Nephron progenitor cell (in vitro differentiated cells): ENCODE data around the gene NR3C2.

Experiments used
- DNase-seq: peaks from one replicate; pipeline ENCODE4 v3.0.0; 2021
- H3K27ac Mint-ChIP-seq: 2 replicates; pipeline ENCODE4 v1.8.0; 2021; ENCODE audit warnings: mild to moderate bottlenecking, moderate library complexity, mixed read lengths
- H3K27me3 Mint-ChIP-seq: 2 replicates; pipeline ENCODE4 v1.8.0; 2021; ENCODE audit warnings: mild to moderate bottlenecking, low read depth, mixed read lengths; ENCODE audit not compliant: poor library complexity
- H3K36me3 Mint-ChIP-seq: 2 replicates; pipeline ENCODE4 v1.8.0; 2021; ENCODE audit warnings: low read depth, mixed read lengths
- H3K4me1 Mint-ChIP-seq: 2 replicates; pipeline ENCODE4 v1.8.0; 2021; ENCODE audit warnings: mixed read lengths
- H3K4me3 Mint-ChIP-seq: 2 replicates; pipeline ENCODE4 v1.8.0; 2021; ENCODE audit warnings: mild to moderate bottlenecking, moderate library complexity, mixed read lengths
- H3K9me3 Mint-ChIP-seq: 2 replicates; pipeline ENCODE4 v1.8.0; 2021; ENCODE audit warnings: mild to moderate bottlenecking, moderate library complexity, mixed read lengths
- CTCF ChIP-seq: fragments of 200-600 bp; sonication (generic); IDR thresholded peaks from 2 replicates; pipeline ENCODE4 v1.5.0; 2021; ENCODE audit warnings: antibody characterized with exemption

The NR3C2 gene

GRCh38 chr4:148289740-148290139 is 152.5 kb downstream of the NR3C2 start:
- no peak overlapping the region for H3K4me3 Mint-ChIP-seq
- no peak for TF ChIP-seq CTCF
- DNase-seq, result no peak
- H3K36me3 Mint-ChIP-seq, result no peaks in the 10 kb centered on the region
- no peaks in the 10 kb centered on the region for H3K9me3 Mint-ChIP-seq
- H3K4me1 Mint-ChIP-seq, result peaks cover 16% of the 10 kb centered on the region
- peak overlapping the region; percentile 89 for H3K27ac Mint-ChIP-seq
- no peaks in the 10 kb centered on the region for H3K27me3 Mint-ChIP-seq

GRCh38 chr4:148288448-148288847 is 153.8 kb downstream of the NR3C2 start:
- no peak for TF ChIP-seq CTCF
- H3K36me3 Mint-ChIP-seq, result no peaks in the 10 kb centered on the region
- DNase-seq, result no peak
- H3K27me3 Mint-ChIP-seq, result no peaks in the 10 kb centered on the region
- peaks cover 27% of the 10 kb centered on the region for H3K4me1 Mint-ChIP-seq
- H3K4me3 Mint-ChIP-seq, result no peak overlapping the region
- no peak overlapping the region for H3K27ac Mint-ChIP-seq
- H3K9me3 Mint-ChIP-seq, result no peaks in the 10 kb centered on the region

- no peak for TF ChIP-seq CTCF
- Mint-ChIP-seq H3K36me3 (no peaks in the 10 kb centered on the region), H3K27ac (no peak overlapping the region), H3K4me1 (peaks cover 36% of the 10 kb centered on the region), H3K9me3 (no peaks in the 10 kb centered on the region), H3K27me3 (no peaks in the 10 kb centered on the region), H3K4me3 (no peak overlapping the region)
- no peak for DNase-seq
Measured at GRCh38 chr4:148287111-148287510, 155.1 kb downstream of the NR3C2 start.

DNA sequence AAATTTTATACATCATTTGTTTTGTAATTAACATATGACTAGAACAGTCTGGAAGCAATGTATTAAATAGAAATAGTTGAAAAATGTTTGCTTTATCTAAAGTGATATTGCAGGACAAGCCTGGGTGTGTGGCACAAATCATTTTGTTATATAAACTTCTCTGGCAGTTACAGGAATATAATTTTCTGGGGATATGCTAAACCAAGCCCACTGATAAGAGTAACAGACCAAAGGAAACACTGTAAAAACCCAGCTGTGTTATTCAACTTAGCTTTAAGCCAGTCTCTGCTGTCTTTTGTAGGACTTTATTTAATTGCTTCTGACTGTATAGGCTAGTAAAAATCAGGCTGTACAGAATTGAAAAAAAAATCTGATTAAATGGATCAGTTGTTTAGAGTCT is 156.2 kb downstream of the NR3C2 start:
- H3K4me1 Mint-ChIP-seq, result peaks cover 36% of the 10 kb centered on the region
- no peak overlapping the region for H3K27ac Mint-ChIP-seq
- no peaks in the 10 kb centered on the region for H3K36me3 Mint-ChIP-seq
- no peak for DNase-seq
- TF ChIP-seq CTCF, result no peak
- no peaks in the 10 kb centered on the region for H3K27me3 Mint-ChIP-seq
- no peaks in the 10 kb centered on the region for H3K9me3 Mint-ChIP-seq
- no peak overlapping the region for H3K4me3 Mint-ChIP-seq

DNA sequence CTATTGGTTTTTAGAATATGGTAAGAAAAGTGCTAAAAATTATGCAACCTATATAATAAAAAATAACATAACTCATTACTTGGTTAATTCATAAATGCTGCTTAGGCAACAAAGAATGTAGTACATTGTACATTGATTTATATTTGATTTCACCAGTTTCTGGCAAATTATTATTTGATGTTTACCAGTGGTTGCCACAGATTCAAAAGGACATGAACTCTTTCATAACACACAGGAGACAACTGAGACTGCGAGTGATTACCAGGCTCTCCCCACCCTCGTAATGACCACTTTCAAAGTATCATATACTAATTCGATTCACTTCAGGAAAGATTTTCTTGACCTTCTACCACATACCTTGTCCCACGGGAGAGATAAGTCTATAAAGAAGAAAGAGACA is 158.5 kb downstream of the NR3C2 start:
- Mint-ChIP-seq H3K36me3 (no peaks in the 10 kb centered on the region), H3K27me3 (no peaks in the 10 kb centered on the region), H3K9me3 (no peaks in the 10 kb centered on the region), H3K4me1 (peaks cover 27% of the 10 kb centered on the region), H3K4me3 (no peak overlapping the region), H3K27ac (no peak overlapping the region)
- DNase-seq, result no peak
- no peak for TF ChIP-seq CTCF

GRCh38 chr4:148278310-148278709 is 163.9 kb downstream of the NR3C2 start:
- Mint-ChIP-seq H3K27ac (no peak overlapping the region), H3K9me3 (peaks cover 5% of the 10 kb centered on the region), H3K36me3 (no peaks in the 10 kb centered on the region), H3K4me3 (no peak overlapping the region), H3K4me1 (peaks cover 14% of the 10 kb centered on the region), H3K27me3 (peaks cover 3% of the 10 kb centered on the region)
- DNase-seq, result no peak
- no peak for TF ChIP-seq CTCF
